Brain microvascular endothelial cell (primary cell): Measurements from ENCODE around the gene WDR37.

Experiments used
- DNase-seq: peaks from one replicate; pipeline ENCODE4 v3.0.0-alpha.2; 2020
- H3K27ac ChIP-seq: fragments of 250-450 bp; sonication (Bioruptor Pico); 2 replicates; pipeline ENCODE4 v1.5.1; 2020; ENCODE audit warnings: mild to moderate bottlenecking, moderate library complexity
- H3K27me3 ChIP-seq: fragments of 250-450 bp; sonication (Bioruptor Pico); replicated peaks from 2 replicates; pipeline ENCODE4 v1.5.1; 2020; ENCODE audit warnings: mild to moderate bottlenecking
- H3K36me3 ChIP-seq: fragments of 250-450 bp; sonication (Bioruptor Pico); replicated peaks from 2 replicates; pipeline ENCODE4 v1.5.1; 2020; ENCODE audit warnings: mild to moderate bottlenecking
- H3K4me3 ChIP-seq: 2 replicates; pipeline ENCODE4 v1.5.1; 2011; ENCODE audit warnings: low read depth, mild to moderate bottlenecking, control low read depth, low read length, moderate library complexity
- in situ Hi-C: cut with HindIII; loops from 2 replicates; pipeline ENCODE4 v1.10.0; 2017; ENCODE audit warnings: low sequenced_read_pairs, low pct_ligation_motif_present
- TF ChIP-seq, protein P1 (sequence below): IDR thresholded peaks from 2 replicates; pipeline ENCODE4 v1.5.1; 2011; ENCODE audit warnings: low read depth, mild to moderate bottlenecking, moderate library complexity, low read length, control low read depth, inconsistent platforms; ENCODE audit errors: missing control alignments

The WDR37 gene

DNA sequence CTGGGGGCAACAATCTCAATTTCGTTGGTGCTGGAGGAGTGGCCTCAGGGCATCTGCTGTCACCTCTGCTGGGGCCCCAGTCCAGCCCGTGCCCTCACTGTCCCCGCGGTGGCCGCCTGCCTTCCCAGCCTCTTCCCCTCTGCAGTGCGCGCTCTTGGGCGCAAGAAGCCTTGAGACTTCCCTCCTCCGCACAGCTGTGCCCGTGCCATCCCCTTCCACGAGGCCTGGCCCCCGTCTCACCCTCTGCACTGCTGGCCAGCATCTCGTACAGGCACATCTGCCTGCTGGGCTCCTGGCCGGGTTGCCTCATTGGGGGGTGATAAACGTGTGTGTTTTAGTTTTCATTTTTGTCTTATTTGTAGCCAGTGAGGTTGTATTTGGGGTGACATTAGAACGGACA, 44.5 kb upstream of the WDR37 start:
- Histone ChIP-seq H3K4me3 (no peak overlapping the region), H3K36me3 (peaks cover 80% of the 10 kb centered on the region), H3K27ac (no peak overlapping the region), H3K27me3 (no peaks in the 10 kb centered on the region)
- DNase-seq, result no peak
- in situ Hi-C loops, result no loop called here
- TF ChIP-seq, protein P1, sequence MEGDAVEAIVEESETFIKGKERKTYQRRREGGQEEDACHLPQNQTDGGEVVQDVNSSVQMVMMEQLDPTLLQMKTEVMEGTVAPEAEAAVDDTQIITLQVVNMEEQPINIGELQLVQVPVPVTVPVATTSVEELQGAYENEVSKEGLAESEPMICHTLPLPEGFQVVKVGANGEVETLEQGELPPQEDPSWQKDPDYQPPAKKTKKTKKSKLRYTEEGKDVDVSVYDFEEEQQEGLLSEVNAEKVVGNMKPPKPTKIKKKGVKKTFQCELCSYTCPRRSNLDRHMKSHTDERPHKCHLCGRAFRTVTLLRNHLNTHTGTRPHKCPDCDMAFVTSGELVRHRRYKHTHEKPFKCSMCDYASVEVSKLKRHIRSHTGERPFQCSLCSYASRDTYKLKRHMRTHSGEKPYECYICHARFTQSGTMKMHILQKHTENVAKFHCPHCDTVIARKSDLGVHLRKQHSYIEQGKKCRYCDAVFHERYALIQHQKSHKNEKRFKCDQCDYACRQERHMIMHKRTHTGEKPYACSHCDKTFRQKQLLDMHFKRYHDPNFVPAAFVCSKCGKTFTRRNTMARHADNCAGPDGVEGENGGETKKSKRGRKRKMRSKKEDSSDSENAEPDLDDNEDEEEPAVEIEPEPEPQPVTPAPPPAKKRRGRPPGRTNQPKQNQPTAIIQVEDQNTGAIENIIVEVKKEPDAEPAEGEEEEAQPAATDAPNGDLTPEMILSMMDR, result no peak

DNA sequence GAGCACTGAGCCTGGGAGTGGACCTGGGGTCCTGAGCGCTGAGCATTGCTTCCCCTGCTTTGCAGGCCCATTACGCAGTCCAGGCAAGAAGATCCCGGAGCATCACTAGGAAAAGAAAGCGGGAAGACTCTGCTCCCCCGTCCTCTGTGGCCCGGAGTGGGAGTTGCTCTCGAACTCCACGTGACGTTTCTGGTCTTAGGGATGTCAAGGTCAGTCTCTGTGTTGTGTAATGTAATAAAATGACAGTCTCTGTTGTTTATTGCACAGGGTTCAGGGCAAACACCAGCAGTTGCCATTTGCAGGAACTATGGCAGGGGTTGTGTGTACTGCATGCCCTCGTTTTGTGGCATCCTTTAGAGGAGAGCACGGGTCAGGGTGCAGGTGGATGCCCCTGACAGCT, 40.5 kb upstream of the WDR37 start:
- H3K36me3 ChIP-seq, result peaks cover 78% of the 10 kb centered on the region
- in situ Hi-C loops, result no loop called here
- TF ChIP-seq, protein P1, result no peak

DNA sequence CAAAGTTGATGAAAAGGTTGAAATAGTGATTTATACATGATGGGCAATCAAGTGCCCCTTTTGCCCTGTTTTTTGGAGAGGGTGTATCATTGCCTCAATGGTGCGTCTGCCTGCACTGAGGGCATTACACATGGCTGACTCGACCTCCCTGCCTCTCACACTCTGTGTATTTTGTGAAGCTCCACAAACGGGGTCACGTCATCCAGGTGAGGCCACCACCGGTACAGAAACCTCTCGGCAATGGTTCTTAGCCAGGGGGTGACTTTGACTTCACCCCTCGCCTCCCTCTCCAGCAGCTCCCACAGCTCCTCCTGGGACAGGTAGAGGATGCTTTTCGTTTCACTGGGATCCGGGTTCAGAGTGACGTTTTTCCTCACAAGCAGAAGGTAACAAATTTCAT, 36.8 kb upstream of the WDR37 start:
- no peak for DNase-seq
- no peaks in the 10 kb centered on the region for H3K27me3 ChIP-seq
- no peak overlapping the region for H3K27ac ChIP-seq
- in situ Hi-C loops, result no loop called here
- TF ChIP-seq, protein P1, result no peak
- no peak overlapping the region for H3K4me3 ChIP-seq
- H3K36me3 ChIP-seq, result peaks cover 44% of the 10 kb centered on the region

More for the DNA sequence above, 40.5 kb upstream of the WDR37 start:
- Histone ChIP-seq H3K27ac (no peak overlapping the region), H3K27me3 (no peaks in the 10 kb centered on the region), H3K4me3 (no peak overlapping the region)
- no peak for DNase-seq

DNA sequence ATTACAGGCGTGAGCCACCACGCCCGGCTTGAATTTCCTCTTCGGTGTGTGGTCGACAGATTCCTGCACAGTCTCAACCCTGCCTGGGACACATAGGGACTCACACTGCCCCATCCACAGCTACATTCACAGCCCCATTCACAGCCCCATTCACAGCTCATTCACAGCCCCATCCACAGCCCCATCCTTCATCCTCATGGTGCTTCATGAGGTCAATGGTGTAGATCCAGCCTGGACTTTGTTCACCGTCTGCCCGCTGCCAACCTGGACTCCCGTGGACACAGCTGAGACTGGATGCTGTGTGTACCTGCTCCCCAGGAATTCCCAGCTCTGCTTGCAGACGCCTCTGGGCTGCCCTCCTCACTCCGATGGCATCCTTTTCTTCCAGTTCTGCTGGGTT, 35.7 kb upstream of the WDR37 start:
- DNase-seq, result no peak
- peaks cover 43% of the 10 kb centered on the region for H3K36me3 ChIP-seq
- TF ChIP-seq, protein P1, result no peak

DNA sequence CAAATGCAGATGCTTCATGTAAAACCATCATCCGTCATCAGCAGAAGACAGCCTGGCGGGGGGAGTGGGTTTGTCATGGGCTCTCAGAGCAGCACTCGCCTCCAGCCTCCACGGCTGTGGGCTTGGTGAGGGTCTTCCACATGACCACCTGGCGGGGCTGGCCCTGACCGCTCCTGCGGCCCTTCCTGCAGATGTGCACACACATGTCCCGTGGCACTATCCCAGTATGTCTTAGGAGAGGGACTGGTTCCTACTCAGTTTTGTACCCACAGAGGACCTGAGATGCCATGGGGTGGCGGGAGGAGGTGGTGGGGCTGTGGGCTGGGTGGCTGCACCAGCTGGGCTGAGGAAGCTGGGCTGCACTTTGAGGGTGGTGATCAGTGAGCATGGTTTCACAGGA, 35.2 kb upstream of the WDR37 start:
- Histone ChIP-seq H3K27ac (no peak overlapping the region), H3K4me3 (no peak overlapping the region), H3K27me3 (no peaks in the 10 kb centered on the region), H3K36me3 (peaks cover 39% of the 10 kb centered on the region)
- no peak for DNase-seq
- in situ Hi-C loops, result no loop called here
- TF ChIP-seq, protein P1, result no peak

More for the DNA sequence above, 35.7 kb upstream of the WDR37 start:
- H3K27ac ChIP-seq, result no peak overlapping the region
- no peaks in the 10 kb centered on the region for H3K27me3 ChIP-seq
- no peak overlapping the region for H3K4me3 ChIP-seq
- in situ Hi-C loops, result no loop called here

DNA sequence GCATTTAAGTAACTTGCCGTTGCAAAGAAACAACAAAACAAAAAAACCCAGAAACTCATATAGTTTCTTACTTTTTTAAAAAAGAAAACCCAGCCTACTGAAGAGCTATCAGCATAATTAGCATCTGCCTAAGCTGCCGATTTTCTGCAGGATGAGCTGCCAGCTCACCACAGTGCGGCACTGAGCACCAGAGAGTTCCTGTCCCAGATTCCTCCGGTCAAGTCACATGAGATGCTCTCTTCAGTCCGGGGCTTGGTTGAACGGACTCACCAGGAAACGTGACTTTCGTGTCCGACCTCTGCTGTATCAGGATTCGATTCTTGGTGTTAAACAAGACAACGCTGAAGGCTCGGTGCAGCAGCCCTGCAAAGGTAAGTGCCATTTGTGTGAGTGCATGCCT, 33.8 kb upstream of the WDR37 start:
- in situ Hi-C loops, result no loop called here
- no peaks in the 10 kb centered on the region for H3K27me3 ChIP-seq
- no peak for DNase-seq
- no peak overlapping the region for H3K4me3 ChIP-seq
- TF ChIP-seq, protein P1, result no peak
- no peak overlapping the region for H3K27ac ChIP-seq
- peaks cover 26% of the 10 kb centered on the region for H3K36me3 ChIP-seq
